ENCODE results near the gene PSMG2.

DNA sequence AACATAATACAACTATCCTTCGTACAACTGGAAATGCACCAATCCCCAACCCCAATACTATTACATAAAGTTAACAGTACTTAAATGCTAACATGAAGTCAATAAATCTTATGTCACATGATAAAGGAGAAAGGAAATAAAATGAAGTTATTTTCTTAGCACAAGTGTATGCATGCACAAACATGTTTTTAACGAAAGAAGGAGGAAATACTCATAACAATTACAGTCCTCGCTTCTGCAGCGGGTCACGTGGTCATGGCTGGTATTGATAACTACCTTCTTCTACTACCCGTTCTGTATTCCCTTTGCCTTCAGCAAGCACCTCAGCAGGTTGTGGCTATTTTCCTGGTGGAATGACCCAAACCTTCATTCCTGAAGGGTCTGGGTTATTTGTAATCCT is 51.7 kb downstream of the PSMG2 start:
- TF ChIP-seq EP300 (IDR thresholded peaks at IDR 0.05) (no peak), MAFK (IDR thresholded peaks at IDR 0.05; ENCODE audit: partially characterized antibody) (no peak), JUNB (IDR thresholded peaks at IDR 0.05) (no peak), POLR2A (IDR thresholded peaks at IDR 0.05; ENCODE audit: low read length) (no peak), CBX8 (IDR thresholded peaks at IDR 0.05) (no peak), NR3C1 (IDR thresholded peaks at IDR 0.05) (no peak), RARB (CRISPR knock-in tag; IDR thresholded peaks at IDR 0.05) (no peak)
- TF ChIP-seq, protein P1, sequence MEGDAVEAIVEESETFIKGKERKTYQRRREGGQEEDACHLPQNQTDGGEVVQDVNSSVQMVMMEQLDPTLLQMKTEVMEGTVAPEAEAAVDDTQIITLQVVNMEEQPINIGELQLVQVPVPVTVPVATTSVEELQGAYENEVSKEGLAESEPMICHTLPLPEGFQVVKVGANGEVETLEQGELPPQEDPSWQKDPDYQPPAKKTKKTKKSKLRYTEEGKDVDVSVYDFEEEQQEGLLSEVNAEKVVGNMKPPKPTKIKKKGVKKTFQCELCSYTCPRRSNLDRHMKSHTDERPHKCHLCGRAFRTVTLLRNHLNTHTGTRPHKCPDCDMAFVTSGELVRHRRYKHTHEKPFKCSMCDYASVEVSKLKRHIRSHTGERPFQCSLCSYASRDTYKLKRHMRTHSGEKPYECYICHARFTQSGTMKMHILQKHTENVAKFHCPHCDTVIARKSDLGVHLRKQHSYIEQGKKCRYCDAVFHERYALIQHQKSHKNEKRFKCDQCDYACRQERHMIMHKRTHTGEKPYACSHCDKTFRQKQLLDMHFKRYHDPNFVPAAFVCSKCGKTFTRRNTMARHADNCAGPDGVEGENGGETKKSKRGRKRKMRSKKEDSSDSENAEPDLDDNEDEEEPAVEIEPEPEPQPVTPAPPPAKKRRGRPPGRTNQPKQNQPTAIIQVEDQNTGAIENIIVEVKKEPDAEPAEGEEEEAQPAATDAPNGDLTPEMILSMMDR (IDR thresholded peaks at IDR 0.05) = no peak
- TF ChIP-seq, protein P2, sequence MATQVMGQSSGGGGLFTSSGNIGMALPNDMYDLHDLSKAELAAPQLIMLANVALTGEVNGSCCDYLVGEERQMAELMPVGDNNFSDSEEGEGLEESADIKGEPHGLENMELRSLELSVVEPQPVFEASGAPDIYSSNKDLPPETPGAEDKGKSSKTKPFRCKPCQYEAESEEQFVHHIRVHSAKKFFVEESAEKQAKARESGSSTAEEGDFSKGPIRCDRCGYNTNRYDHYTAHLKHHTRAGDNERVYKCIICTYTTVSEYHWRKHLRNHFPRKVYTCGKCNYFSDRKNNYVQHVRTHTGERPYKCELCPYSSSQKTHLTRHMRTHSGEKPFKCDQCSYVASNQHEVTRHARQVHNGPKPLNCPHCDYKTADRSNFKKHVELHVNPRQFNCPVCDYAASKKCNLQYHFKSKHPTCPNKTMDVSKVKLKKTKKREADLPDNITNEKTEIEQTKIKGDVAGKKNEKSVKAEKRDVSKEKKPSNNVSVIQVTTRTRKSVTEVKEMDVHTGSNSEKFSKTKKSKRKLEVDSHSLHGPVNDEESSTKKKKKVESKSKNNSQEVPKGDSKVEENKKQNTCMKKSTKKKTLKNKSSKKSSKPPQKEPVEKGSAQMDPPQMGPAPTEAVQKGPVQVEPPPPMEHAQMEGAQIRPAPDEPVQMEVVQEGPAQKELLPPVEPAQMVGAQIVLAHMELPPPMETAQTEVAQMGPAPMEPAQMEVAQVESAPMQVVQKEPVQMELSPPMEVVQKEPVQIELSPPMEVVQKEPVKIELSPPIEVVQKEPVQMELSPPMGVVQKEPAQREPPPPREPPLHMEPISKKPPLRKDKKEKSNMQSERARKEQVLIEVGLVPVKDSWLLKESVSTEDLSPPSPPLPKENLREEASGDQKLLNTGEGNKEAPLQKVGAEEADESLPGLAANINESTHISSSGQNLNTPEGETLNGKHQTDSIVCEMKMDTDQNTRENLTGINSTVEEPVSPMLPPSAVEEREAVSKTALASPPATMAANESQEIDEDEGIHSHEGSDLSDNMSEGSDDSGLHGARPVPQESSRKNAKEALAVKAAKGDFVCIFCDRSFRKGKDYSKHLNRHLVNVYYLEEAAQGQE (IDR thresholded peaks at IDR 0.05) = no peak
- TF ChIP-seq, protein P3, sequence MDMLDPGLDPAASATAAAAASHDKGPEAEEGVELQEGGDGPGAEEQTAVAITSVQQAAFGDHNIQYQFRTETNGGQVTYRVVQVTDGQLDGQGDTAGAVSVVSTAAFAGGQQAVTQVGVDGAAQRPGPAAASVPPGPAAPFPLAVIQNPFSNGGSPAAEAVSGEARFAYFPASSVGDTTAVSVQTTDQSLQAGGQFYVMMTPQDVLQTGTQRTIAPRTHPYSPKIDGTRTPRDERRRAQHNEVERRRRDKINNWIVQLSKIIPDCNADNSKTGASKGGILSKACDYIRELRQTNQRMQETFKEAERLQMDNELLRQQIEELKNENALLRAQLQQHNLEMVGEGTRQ (IDR thresholded peaks at IDR 0.05) = no peak

Measured in A549 (cell line).